ENCODE results near the gene RNF125. TPM values are rescaled to one million over a fixed set of nuclear protein-coding genes. Genes with fewer than 3 reads are reported as not detected.

Gene RNF125
- total and polyA plus RNA-seq, 9 of the 15 experiments (the other 6 are each of a cell fraction or from before 2014, with no cell fraction given), result 0.01 to 0.29 (median 0.07) TPM; not detected in 1

DNA sequence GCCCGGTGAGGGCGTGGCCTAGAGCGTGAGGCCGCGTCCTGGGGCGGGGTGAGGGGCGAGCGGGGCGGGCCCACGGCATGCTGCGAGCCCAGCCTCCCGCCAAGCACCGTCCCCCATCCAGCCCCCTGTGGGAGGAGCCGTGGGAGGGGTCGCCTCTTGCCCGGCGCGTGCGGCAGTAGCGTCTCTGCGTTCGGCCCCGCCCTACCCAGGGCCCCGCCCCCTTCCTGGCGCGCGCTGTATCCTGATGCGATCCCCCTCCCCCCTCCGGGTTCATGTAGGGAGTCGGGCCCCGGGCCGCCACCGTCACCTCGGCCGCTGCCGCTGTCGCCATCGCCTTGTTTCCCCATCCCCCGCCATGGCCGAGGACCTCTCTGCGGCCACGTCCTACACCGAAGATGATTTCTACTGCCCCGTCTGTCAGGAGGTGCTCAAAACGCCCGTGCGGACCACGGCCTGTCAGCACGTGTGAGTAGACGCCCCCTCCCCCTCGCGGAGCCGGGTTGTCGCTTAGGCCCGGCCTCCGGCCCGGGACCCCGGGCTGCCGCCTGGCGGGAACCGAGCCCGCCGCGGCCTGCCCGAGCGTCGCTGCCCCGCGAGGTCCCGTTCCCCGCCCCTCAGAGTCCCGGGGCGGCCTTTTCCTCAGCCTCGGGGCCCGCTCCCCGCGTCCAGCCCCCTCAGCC, 73.9 kb downstream of the RNF125 start (continued):
- peak; percentile 49; the same call in 1 of the 2 replicates for TF ChIP-seq E2F4 (CRISPR knock-in tag; IDR thresholded peaks at IDR 0.05; ENCODE audit: low read depth)
- TF ChIP-seq SP2 (IDR thresholded peaks at IDR 0.05; ENCODE audit: extremely low read depth, low read depth, low read length, poor library complexity, severe bottlenecking), result no peak
- no peak for TF ChIP-seq HNRNPUL1 (IDR thresholded peaks at IDR 0.05; ENCODE audit: low read length)
- no peak for TF ChIP-seq IRF2 (CRISPR knock-in tag; IDR thresholded peaks at IDR 0.05)
- TF ChIP-seq HNRNPK (IDR thresholded peaks at IDR 0.05; ENCODE audit: low read depth, low read length, poor library complexity, severe bottlenecking), result no peak
- TF ChIP-seq MEF2D (tag; conservative IDR thresholded peaks at IDR 0.05; ENCODE audit: low read depth), result no peak
- TF ChIP-seq ZNF143 (CRISPR knock-in tag; IDR thresholded peaks at IDR 0.05), result no peak
- TF ChIP-seq SNIP1 (IDR thresholded peaks at IDR 0.05; ENCODE audit: low read depth), result no peak
- TF ChIP-seq HEY1 (CRISPR knock-in tag; IDR thresholded peaks at IDR 0.05; ENCODE audit: borderline replicate concordance), result no peak
- TF ChIP-seq NCOA6 (IDR thresholded peaks at IDR 0.05), result no peak
- no peak for TF ChIP-seq ZBTB8A (IDR thresholded peaks at IDR 0.05; ENCODE audit: partially characterized antibody)
- TF ChIP-seq ZNF140 (CRISPR knock-in tag; IDR thresholded peaks at IDR 0.05), result no peak
- TF ChIP-seq ZNF695 (CRISPR knock-in tag; IDR thresholded peaks at IDR 0.05), result no peak
- TF ChIP-seq CTBP1 (IDR thresholded peaks at IDR 0.05; ENCODE audit: borderline replicate concordance), result peak; percentile 18
- TF ChIP-seq MYBL2 (IDR thresholded peaks at IDR 0.05; ENCODE audit: low read depth), result no peak
- no peak for TF ChIP-seq MYBL2 (CRISPR knock-in tag; IDR thresholded peaks at IDR 0.05; ENCODE audit: borderline replicate concordance)
- no peak; the same call in 1 of the 2 replicates for TF ChIP-seq ESRRA (IDR thresholded peaks at IDR 0.05; ENCODE audit: borderline replicate concordance, low read depth)
- no peak for TF ChIP-seq SMARCB1 (IDR thresholded peaks at IDR 0.05; ENCODE audit: insufficient read length, low read depth)
- no peak for TF ChIP-seq PTTG1 (tag; IDR thresholded peaks at IDR 0.05; ENCODE audit: low read depth)
- no peak for TF ChIP-seq ZNF583 (CRISPR knock-in tag; IDR thresholded peaks at IDR 0.05)
- no peak for TF ChIP-seq ZBTB2 (IDR thresholded peaks at IDR 0.05)
- no peak for TF ChIP-seq ZNF347 (CRISPR knock-in tag; IDR thresholded peaks at IDR 0.05; ENCODE audit: low read depth)
- TF ChIP-seq SMAD1 (IDR thresholded peaks at IDR 0.05; ENCODE audit: low read depth, low read length, partially characterized antibody), result no peak
- no peak for TF ChIP-seq CLOCK (CRISPR knock-in tag; IDR thresholded peaks at IDR 0.05; ENCODE audit: borderline replicate concordance)
- TF ChIP-seq BACH1 (tag; IDR thresholded peaks at IDR 0.05), result no peak
- no peak for TF ChIP-seq HMG20B (CRISPR knock-in tag; IDR thresholded peaks at IDR 0.05)
